GM12892 (cell line): ENCODE results near the gene THSD8.

Experiments
- POLR2A ChIP-seq: IDR thresholded peaks from 2 replicates; pipeline ENCODE4 v1.6.1; 2011; ENCODE audit warnings: low read depth, low read length, control low read depth
- TAF1 ChIP-seq: IDR thresholded peaks from 2 replicates; pipeline ENCODE4 v1.6.1; 2011; ENCODE audit warnings: low read depth, mild to moderate bottlenecking, control low read depth, low read length, borderline replicate concordance

DNA sequence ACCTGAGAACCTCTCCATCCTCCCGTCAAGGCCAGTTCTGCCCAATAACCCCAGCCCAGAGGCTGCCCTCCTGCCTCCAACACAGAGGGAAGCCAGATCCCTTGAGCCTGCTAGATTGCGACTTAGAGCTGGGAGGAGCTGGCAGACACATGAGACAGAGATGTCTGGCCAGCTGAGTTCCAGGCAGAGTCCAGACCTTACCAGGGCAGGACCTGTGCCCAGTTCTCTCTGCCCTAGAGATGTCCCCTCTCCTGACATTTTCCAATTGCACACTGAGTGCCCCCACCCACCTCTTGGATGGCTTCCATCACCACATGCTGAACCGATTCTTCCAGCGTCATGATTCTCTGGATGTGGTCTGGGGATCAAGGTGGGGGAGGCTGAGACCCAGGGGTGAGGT lies 29.5 kb upstream of the THSD8 start:
- TF ChIP-seq POLR2A (no peak), TAF1 (no peak)
